ENCODE results near the gene ULBP1.
A peak's percentile ranks its signal among the peaks of the same experiment; 100 is the strongest.
"Not testable (repeated sequence)": the region's sequence is repeated elsewhere in the genome, so short reads cannot be mapped to it uniquely, and the experiment has no call there.

Gene ULBP1, protein sequence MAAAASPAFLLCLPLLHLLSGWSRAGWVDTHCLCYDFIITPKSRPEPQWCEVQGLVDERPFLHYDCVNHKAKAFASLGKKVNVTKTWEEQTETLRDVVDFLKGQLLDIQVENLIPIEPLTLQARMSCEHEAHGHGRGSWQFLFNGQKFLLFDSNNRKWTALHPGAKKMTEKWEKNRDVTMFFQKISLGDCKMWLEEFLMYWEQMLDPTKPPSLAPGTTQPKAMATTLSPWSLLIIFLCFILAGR

DNA sequence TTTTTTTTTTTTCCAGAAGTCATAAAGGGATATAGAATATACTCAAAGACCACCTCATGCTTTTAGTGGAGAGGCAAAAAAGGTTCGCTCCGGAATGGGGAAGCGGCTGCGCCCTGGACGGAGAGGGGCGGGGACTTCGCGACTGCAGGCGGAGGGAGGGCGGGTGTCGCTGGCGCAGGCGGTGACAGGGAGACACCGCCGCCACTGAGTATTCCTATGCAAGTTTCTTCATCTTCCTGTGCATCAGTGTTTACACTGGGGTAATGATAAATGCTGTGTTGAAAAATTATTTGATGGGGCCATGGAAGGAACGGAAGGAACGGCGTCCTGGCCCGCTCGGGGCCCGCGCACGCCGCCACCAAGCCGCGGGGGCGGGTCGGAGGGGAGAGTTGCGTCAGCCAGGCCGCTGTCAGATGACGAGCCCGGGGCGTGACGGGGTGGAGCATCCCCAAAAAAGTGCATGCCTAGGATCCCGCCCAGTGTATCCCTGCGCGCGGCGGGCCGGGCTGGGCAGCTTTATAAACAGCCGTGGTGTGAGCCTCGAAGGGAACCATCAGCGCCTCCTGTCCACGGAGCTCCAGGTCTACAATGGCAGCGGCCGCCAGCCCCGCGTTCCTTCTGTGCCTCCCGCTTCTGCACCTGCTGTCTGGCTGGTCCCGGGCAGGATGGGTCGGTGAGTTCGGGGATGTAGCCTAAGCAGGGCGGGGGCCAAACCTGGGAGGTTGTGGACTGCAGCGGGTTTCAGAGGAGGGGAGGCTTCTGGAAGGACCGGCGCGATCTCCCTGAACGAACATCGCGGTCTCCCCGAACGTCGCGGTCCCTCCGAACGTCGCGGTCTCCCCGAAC lies at the start of gene ULBP1:
TSS of gene ULBP1 (plus strand) at position 482 of the 846 bp plus-strand sequence. CDS start at position 589, 107 bp downstream.
- peak; percentile 68 to 76 for DNase-seq (ENCODE audit: low read depth in 2 of 2)

DNA sequence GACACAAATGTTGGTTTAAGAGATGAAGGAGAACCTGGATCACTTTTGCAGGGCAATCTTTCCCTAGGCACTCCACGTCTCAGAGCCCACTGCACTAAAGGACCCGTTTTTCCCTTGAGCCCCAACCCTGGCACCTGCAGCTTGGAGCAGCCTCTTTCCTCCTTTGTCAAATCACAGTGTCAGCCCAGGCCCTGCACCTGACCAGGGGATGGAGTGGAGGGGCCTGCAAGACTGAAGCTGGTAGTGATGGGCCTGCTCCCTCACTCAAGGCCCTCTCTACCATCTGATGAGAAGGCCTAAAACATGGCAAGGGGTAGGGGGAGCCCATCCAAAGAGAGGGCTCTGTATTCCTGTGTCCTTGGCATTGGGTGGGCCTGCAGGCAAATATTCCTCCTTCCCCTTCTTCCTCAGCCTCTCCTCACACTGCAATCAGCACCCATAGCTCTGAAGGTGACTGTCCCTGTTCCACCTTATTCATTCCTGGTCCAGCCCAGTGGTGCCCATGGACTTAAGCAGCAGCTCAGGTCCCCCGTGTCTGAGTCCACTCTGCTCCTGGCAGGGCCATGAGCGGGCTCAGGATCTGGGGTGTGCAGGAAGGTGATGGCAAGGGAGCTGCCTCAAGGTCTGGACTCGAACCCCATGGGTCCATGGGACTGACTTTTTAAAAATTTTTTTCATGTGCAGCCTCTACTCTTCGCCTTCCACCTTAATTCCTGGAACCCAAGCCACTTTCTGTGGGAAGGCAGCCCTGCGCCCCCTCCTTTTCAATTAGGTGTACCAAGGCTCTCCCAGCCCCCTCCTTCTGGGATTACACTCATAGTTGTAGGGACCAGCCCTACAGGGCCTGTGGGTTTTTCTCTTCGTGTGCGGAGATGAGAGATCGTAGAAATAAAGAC lies 47.5 kb upstream of the ULBP1 start:
- DNase-seq (ENCODE audit: low read depth in 2 of 2): no peak

DNA sequence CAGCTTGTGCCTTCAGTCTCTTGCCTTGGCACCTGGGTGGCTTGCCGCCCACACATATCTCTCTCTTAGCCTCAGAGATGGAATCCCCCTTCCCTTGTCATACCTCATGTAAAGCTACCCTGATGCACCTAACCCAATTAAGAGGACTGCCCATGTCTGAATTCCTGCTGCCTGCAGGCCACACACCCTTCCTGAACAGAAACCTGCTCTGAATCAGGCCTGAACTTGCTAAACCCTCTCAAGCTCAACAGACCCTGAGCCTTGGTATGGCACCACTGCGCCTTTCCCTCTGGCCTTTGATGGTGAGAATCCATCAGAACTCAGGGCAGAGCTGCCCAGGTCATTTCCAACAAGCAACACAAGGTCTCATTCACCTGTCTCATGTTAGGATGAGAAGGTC lies 46.1 kb upstream of the ULBP1 start:
- DNase-seq (ENCODE audit: low read depth in 2 of 2): no peak

DNA sequence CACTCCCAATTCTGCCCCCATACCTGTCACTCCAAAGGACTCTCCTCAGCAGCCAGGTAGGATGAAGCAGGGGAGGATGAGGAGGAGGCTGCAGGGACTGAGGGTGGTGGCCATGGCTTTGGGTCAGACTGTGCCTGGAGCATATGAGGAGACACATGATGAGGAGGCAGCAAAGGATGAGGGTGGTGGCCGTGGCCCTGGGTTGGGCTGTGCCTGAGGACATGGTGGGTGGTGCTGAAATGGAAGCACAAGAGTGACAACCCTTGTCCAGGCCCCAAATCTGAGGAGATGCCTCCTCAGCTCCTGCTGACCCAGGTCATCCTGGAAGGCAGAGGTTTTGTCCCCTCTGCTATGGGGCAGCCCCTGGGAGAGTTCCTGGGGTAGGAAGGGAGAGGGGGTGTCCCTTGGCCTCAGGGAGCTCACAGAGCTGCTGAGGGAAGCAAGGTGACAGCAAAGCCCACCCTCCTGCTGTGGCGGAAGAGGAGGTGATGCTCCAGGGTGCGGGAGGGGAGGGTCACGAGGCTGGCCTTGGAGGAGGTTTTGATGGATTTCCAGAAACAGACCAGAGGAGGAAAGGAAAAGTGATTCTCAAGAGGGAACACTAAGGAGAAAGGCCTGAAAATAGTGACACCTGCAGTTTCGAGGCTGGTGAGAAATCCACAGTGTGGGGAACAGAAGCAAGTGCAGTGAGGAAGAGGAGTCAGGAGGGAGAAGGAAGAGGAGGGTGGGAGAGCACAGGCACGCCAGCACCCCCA lies 45.4 kb upstream of the ULBP1 start:
- no peak for DNase-seq (ENCODE audit: low read depth in 2 of 2)

DNA sequence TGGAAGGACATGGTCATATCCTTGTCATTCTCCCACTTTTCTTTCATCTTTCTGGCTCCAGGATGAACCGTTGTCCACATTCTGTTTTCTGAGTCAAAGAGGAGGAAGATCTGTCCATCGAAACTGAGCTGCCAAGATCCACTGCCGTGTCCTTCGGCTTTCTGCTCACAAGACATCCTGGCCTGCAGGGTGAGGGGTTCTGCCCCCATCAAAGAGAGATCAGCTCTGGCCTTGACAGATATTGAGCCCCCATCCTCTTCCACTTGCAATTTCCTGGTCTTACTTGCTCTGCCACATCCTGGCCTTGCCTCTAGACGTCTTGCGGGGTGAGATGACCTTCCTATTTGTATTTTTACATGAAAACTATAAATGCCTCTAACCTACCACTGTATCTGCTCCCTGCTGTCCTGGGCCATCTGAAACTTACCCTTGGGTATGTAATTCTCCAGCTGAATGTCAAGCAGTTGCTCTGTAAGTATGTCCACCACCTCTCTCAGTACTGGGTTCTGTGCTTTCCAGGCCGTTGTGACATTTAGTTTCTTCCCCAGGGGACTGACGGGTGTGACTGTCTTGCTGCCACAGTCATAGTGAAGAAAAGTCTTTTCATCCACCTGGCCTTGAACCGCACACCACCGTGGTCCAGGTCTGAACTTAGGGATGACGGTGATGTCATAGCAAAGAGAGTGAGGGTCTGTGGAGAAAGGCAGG lies 44.5 kb upstream of the ULBP1 start:
- DNase-seq (ENCODE audit: low read depth in 2 of 2): not testable (repeated sequence)

DNA sequence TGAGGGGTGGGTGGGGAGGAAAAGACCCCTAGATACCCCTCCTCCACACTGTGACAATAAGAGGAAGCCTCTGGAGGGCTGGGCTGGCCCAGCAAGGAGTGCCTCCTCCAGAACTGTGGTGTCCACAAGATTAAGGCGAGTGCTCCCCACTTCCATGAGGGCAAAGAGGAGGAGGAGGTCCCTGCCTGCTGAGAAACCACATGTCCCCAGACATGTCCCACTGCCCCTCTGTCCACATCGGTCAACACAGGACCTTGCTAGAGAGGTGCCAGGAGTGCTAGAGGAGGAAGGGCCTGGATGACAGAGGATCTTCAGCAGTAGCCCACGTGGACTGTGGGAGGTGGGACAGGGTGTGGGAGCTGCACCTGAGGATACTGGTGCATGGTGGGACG lies 43.9 kb upstream of the ULBP1 start:
- DNase-seq (ENCODE audit: low read depth in 2 of 2): no peak

DNA sequence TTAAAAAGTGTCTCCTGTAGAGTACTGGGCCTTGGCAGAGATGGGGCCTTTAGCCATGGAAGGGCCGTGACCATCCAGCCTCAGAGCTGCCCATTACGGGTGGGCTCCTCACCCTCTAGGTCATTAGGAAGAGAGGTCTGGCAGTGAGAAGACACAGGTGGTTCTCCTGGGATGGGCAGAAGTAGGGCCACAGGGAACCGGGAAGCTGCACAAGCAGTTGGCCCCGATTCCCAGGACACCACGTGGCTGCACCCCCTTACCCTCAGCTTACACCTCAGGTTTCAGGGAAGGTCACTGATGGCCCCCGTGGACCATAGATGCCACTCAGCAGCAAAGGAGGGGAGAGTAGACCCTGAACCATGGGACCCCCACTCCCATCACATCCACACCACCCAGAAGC lies 42.4 kb upstream of the ULBP1 start:
- no peak for DNase-seq (ENCODE audit: low read depth in 2 of 2)

DNA sequence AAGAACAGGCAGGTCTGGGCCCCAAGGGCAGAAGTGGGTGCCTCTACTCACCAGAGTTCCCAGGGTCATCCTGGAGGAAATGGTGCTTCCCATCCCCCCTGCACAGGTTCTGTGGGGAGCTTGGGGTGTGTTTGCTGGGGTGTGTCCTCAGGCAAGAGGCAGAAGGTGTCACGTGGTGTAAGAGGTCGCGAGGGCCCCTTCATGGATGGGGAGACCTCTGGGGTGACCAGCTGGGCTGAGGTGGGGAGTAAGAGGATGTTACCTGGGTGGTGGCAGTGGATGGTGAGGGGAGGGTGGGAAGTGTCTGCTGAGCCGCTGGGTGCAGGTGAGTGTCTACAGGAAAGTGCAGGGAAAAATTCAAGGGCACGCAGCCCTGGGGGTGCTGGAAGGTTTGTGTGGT lies 41.7 kb upstream of the ULBP1 start:
- DNase-seq (ENCODE audit: low read depth in 2 of 2): not testable (repeated sequence)

DNA sequence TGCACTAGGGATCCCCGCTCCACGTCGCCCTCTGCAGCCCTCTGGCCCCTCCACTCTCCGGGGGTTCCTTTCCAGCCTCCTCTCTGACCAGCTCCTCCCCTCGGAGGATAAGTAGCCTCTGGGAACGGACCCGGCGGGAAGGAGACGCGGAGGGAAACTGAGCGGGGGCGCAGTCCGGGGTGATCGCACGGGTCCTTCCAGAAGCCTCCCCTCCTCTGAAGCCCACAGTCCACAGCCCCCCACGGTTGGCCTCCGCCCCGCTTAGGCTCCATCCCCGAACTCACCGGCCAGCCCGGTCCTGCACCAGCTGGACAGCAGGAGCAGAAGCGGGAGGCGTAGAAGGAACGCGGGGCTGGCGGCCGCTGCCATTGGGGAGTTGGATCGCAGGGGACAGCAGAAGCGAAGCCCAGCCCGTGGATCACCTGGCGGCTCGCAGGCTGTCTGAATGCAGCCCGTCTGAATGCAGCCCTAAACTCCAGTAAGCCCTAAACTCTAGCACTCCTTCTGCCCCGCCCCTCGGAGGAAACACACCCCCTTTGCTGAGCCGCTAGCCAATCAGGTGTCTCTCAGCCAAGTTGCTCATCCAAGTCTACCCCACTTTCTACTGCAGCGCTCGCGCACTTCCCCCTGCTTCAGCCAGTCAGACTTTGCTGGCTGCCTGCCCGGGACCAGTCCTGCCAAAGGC lies 41.0 kb upstream of the ULBP1 start, which contains the start of gene RAET1G:
TSS of gene RAET1G (minus strand) at position 480 of the 685 bp plus-strand sequence. CDS start at position 369, 111 bp downstream.
- peak; percentile 65 to 74 for DNase-seq (ENCODE audit: low read depth in 2 of 2)

DNA sequence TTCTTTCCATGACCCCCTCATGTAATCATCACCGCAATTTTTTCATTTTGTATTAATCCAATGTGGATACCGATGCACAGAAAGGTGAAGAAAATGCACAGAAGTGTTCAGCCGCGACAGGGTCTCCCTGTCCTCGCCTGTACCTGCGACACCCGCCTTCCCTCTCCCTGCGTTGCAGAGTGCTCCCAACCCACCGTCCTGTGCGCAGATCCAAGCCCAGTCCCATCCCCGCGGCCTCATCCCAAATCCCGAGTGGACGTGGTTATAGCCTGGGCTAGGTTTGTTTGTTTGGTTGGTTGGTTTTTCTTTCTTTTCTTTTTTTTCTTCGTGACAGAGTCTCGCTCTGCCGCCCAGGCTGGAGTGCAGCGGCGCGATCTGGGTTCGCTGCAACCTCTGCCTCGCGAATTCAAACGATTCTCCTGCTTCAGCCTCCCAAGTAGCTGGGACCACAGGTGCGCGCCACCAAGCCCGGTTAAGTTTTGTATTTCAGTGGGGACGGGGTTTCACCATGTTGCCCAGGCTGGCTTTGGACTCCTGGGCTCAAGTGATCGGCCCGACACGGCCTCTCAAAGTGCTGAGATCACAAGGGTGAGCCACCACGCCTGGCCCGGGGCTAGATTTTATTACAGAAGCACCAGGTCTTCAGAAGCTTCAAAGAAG lies 40.3 kb upstream of the ULBP1 start:
- no peak for DNase-seq (ENCODE audit: low read depth in 2 of 2)

DNA sequence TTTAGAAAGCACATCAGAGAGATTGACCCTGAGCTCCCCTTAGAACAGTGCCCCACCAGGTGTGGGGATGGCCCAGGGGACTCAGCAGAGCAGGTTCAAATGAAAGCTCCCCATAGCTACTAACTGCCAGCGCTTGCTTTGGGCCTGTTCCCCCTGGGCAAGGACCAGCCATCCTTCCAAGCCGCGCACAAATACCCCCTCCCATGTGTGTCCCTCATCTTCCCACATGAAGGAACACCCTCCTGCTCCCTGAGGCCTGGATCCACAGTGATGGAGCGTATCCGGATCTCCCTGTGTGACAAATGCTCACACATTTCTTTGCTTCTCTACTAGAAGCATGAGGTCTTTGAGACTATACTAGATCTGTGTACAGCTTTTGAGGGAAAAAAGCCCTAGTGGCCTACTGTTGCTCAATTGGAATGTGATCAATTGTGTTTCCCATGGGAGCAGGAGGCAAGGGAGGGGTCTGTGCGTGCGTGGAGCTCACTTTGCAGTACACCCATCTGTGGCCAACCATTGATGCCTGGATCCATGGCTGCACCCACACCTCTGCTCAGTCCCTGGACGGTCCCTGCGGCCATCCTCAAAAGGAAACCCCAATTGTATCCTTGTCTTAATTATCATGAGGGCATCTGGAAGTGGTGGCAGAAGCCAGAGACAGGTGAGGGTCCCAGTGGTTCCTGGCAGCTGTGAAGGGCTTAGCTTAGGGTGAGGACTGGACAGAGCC lies 39.4 kb upstream of the ULBP1 start:
- DNase-seq (ENCODE audit: low read depth in 2 of 2): no peak

DNA sequence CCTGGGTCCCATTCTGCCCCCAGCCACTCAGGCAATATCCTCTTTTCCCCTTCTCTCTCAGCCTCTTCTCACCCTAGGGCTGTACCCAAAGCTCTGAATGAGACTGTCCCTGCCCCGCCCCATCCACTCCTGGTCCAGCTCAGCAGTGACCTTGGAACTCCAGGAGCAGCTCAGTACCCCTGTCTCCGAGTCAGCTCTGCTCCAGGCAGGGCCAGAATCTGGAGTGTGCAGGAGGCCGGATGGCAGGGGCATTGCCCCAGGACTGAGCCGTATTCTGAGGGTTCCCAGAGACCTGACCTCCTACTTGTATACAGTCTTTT lies 38.9 kb upstream of the ULBP1 start:
- DNase-seq (ENCODE audit: low read depth in 2 of 2): no peak

DNA sequence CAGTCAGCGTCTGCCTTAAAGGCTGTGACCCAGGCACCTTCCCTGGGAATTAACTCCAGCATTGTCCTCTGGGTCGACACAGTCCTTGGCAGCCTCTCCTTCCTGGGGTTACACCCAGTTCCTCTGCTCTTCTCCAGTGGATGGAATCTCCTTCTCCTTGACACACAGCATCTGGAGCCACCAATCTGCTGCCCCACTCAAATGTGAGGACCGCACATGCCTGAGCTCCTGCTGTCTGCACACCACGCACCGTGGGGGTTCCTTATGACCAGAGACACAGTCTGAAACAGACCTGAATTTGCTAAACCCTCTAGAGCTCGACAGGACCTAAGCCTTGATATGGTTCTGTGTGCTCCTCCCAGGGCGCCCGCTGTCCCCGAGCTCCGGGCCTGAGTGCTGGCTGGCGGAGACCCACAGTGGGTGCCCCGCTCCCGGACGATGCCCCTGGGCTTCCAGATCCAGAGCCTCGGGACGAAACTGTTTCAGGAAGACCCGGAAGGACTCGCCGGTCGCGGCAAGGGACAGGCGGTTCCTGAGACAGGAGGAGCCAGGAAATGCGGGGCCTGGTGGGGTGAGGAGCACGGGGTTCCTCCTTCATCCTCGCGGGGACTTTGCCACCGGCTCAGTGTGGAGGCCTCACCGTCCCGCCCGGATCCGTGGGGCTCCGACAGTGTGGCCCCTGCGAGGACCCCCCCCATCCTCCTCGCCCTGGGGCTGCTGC lies 38.3 kb upstream of the ULBP1 start:
- no peak for DNase-seq (ENCODE audit: low read depth in 2 of 2)

DNA sequence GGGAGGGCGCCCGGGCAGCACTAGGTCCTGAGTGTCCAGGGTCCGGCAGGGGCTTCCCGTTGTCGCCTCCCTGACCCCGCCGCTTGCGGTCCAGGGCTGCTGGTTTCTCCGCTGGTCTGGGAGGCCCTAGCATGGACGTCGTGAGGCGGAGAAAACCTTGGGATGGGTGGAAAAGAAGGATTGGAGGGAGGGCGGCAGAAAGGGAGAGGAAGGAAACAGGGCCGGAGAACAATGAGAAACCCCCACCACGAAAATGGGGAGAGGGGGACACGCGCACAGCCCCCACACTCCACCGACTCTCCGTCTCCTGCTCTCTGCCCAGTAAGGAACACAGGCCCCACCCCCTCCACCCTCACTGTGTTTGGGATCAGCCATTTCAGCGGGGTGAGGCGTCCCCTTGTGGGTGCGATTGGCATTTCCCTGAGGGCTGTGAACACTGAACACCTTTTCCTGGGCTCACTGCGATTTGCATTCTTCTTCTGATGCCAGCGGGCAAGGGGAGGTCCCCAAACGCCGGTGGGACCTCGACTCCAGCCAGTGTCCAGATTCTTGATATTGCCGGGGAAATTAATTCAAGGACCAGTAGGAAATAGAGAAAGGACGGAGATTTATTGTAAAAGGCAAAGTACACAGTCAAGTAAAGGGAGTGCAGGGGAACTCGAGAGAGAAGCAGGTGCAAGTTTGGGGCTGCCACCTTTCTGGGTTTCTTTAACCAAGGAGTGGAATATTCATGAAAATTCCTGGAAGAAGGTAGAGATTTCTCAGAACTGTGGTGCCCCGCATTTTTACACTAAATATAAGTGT lies 37.6 kb upstream of the ULBP1 start:
- peak; percentile 73 to 78 for DNase-seq (ENCODE audit: low read depth in 2 of 2)

DNA sequence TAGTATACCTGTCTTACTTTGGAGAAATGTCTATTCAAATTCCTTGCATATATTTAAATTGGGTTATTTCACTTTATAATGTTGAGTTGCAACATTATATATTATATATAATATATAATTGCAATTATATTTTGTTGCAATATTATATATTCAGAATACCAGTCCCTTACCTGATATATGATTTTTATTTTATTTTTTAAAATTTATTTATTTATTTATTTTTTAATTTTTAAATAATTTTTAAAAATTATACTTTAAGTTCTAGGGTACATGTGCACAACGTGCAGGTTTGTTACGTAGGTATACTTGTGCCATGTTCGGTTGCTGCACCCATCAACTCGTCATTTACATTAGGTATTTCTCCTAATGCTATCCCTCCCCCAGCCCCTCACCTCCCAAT lies 36.7 kb upstream of the ULBP1 start:
- DNase-seq (ENCODE audit: low read depth in 2 of 2): not testable (repeated sequence)

DNA sequence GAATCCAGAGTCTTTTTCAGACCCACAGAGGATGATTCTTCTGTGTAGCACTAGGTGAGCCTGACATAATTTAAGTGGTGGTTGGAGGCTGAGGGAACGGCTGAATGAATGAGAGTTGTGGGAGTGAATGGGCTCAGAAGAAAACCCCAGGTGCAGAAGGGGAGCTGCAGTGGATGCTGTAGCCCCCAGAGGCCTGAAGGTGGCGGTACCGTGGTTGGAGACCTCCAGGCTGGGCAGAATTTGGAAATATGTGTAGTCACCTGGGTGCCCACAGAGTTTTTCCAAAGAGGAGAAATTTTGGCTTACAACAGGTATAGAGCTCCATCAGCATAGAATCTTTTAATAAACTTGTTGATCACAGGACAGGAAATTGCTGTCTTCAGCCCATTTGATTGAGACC lies 34.3 kb upstream of the ULBP1 start:
- DNase-seq (ENCODE audit: low read depth in 2 of 2): no peak

DNA sequence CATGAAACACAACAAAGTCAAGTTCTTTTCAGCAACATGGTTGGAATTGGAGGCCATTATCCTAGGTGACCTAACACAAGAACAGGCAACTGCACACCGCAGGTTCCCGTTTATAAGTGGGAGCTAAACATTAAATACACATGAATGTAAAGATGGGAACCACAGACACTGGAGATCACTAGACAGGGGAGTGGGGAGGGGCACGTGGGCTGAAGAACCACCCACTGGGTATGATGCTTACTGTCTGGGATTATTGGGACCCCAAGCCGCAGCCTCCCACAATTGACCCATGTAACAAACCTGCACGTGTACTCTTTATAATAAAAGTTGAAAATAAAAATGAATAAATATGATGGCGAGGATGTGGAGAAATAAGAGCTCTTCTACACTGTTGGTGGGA lies 32.2 kb upstream of the ULBP1 start:
- DNase-seq (ENCODE audit: low read depth in 2 of 2): no peak

DNA sequence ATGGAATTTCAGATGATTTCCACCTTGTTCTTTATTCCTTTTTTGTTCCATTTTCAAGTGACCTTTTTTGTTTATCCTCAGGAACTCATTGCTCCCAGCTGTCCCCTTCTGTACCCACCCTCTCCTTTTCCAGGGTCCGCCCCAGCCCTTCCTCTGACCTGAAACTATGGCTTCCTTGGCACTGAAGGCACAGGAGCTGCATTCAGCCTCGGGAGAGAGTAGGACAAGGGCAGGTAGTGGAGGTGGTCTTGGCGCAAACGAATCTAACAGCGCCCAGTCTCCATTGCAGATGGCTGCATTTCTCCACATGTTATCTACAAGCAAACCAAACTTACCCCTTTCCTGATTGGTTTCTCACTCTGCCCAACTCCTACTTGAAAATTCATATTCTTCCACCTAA lies 30.7 kb upstream of the ULBP1 start:
- no peak for DNase-seq (ENCODE audit: low read depth in 2 of 2)
